H1 (cell line): ENCODE data around the gene CUBN. TPM values are rescaled to one million over a fixed set of nuclear protein-coding genes. Genes with fewer than 3 reads are reported as not detected.

Experiments used
- CTCF ChIA-PET: fragments of 300-600 bp; sonication (Branson Sonifier 250); formaldehyde crosslinking; loops from one replicate; lab custom pipeline; 2021; ENCODE audit not compliant: partially characterized antibody; lab: Charles Lee
- POLR2A ChIA-PET: fragments of 300-600 bp; sonication (Branson Sonifier 250); formaldehyde crosslinking; loops from one replicate; lab custom pipeline; 2021; ENCODE audit warnings: inconsistent platforms; ENCODE audit not compliant: partially characterized antibody; lab: Charles Lee
- DNase-seq, 2 experiments: peaks; one replicate each; pipeline versions ENCODE4 v3.0.0 to v3.0.0-alpha.2; 2010 to 2022; ENCODE audit warnings: low spot score in 2 of 2, low read depth in 1 of 2, mixed read lengths in 1 of 2
- FAIRE-seq: peaks from 2 replicates; lab custom pipeline; 2011; peaks lifted over from hg19 to GRCh38; lab: Jason Lieb, UNC
- H2AFZ ChIP-seq: 2 replicates; pipeline ENCODE4 v1.8.1; 2012; ENCODE audit warnings: low read length, inconsistent platforms
- H2AK5ac ChIP-seq: 2 replicates; pipeline ENCODE4 v1.6.1; 2013; ENCODE audit warnings: low read depth, low read length
- H2BK120ac ChIP-seq: replicated peaks from 2 replicates; pipeline ENCODE3; 2013; ENCODE audit warnings: low read depth, low read length, inconsistent platforms
- H2BK12ac ChIP-seq: 2 replicates; pipeline ENCODE4 v1.6.1; 2013; ENCODE audit warnings: low read depth, low read length
- H2BK15ac ChIP-seq: 2 replicates; pipeline ENCODE4 v1.6.1; 2013; ENCODE audit warnings: low read length
- H2BK20ac ChIP-seq: 2 replicates; pipeline ENCODE4 v1.6.1; 2013; ENCODE audit warnings: low read length
- H2BK5ac ChIP-seq: 2 replicates; pipeline ENCODE4 v1.6.1; 2013; ENCODE audit warnings: low read depth, low read length
- H3K14ac ChIP-seq: 2 replicates; pipeline ENCODE4 v1.6.1; 2013; ENCODE audit warnings: inconsistent platforms; ENCODE audit not compliant: insufficient read length
- H3K18ac ChIP-seq: 2 replicates; pipeline ENCODE4 v1.6.1; 2013; ENCODE audit warnings: low read length; ENCODE audit errors: extremely low read depth
- H3K23ac ChIP-seq: 2 replicates; pipeline ENCODE4 v1.6.1; 2013; ENCODE audit warnings: inconsistent platforms; ENCODE audit not compliant: insufficient read length
- H3K23me2 ChIP-seq: 2 replicates; pipeline ENCODE4 v1.6.1; 2013; ENCODE audit warnings: low read depth, low read length
- H3K27ac ChIP-seq: 2 replicates; pipeline ENCODE4 v1.6.1; 2011; ENCODE audit warnings: low read depth, low read length, inconsistent platforms
- H3K27me3 ChIP-seq, 4 experiments: replicated peaks in 1 of 4; 1 replicate in 1 of 4; 2 replicates in 3 of 4; pipeline versions ENCODE4 v1.6.1 to v1.8.1; 2011 to 2013; ENCODE audit warnings: low read length in 3 of 4, mild to moderate bottlenecking in 3 of 4, inconsistent platforms in 2 of 4, mixed read lengths in 2 of 4, moderate library complexity in 1 of 4; ENCODE audit not compliant: control insufficient read depth in 3 of 4, insufficient read depth in 3 of 4; ENCODE audit errors: extremely low read depth in 1 of 4
- H3K36me3 ChIP-seq, 4 experiments: 2 replicates each; pipeline versions ENCODE4 v1.6.1 to v1.8.1; 2011 to 2013; ENCODE audit warnings: mild to moderate bottlenecking in 4 of 4, low read length in 3 of 4, moderate library complexity in 2 of 4, control low read depth in 1 of 4, inconsistent platforms in 1 of 4; ENCODE audit not compliant: insufficient read depth in 4 of 4, control insufficient read depth in 2 of 4
- H3K4ac ChIP-seq: replicated peaks from 2 replicates; pipeline ENCODE3; 2013; ENCODE audit warnings: low read length, low read depth, mixed read lengths, inconsistent platforms; ENCODE audit not compliant: insufficient read length
- H3K4me1 ChIP-seq, 4 experiments: replicated peaks in 1 of 4; 1 replicate in 1 of 4; 2 replicates in 3 of 4; pipeline versions ENCODE4 v1.6.1 to v1.8.1; 2011 to 2013; ENCODE audit warnings: low read length in 3 of 4, inconsistent platforms in 2 of 4, mixed read lengths in 1 of 4; ENCODE audit not compliant: insufficient read depth in 4 of 4, control insufficient read depth in 3 of 4
- H3K4me2 ChIP-seq, 2 experiments: 2 replicates each; pipeline versions ENCODE4 v1.6.1 to v1.8.1; 2011 to 2013; ENCODE audit warnings: low read depth in 2 of 2, low read length in 2 of 2, control low read depth in 1 of 2, inconsistent platforms in 1 of 2, mild to moderate bottlenecking in 1 of 2; ENCODE audit not compliant: insufficient read depth in 1 of 2
- H3K4me3 ChIP-seq, 4 experiments: fragments of 200-600, 300-600 bp in 1 of 4; sonication (generic), shearing (Covaris generic), sonication (Bioruptor Twin) in 1 of 4; 2 replicates each; pipeline versions ENCODE4 v1.5.1 to v1.8.1; 2011 to 2016; ENCODE audit warnings: low read length in 4 of 4, low read depth in 3 of 4, control low read depth in 2 of 4, inconsistent platforms in 2 of 4, mild to moderate bottlenecking in 2 of 4, mixed read lengths in 1 of 4, moderate library complexity in 1 of 4; ENCODE audit not compliant: insufficient read depth in 2 of 4; ENCODE audit errors: extremely low read depth in 1 of 4
- H3K56ac ChIP-seq: replicated peaks from 2 replicates; pipeline ENCODE3; 2013; ENCODE audit warnings: low read depth, mild to moderate bottlenecking, mixed read lengths, low read length, inconsistent platforms; ENCODE audit not compliant: insufficient read length
- H3K79me1 ChIP-seq: 2 replicates; pipeline ENCODE4 v1.6.1; 2013; ENCODE audit warnings: low read depth, low read length, control low read depth
- H3K79me2 ChIP-seq, 2 experiments: 2 replicates each; pipeline versions ENCODE4 v1.6.1 to v1.8.1; 2012 to 2013; ENCODE audit warnings: low read length in 2 of 2, mild to moderate bottlenecking in 2 of 2, inconsistent platforms in 1 of 2; ENCODE audit not compliant: insufficient read depth in 2 of 2, control insufficient read depth in 1 of 2
- H3K9ac ChIP-seq, 4 experiments: replicated peaks in 1 of 4; 1 replicate in 1 of 4; 2 replicates in 3 of 4; pipeline versions ENCODE4 v1.6.1 to v1.8.1; 2011 to 2013; ENCODE audit warnings: low read depth in 3 of 4, low read length in 3 of 4, control low read depth in 2 of 4, mild to moderate bottlenecking in 2 of 4, moderate library complexity in 2 of 4, inconsistent platforms in 1 of 4; ENCODE audit errors: extremely low read depth in 1 of 4
- H3K9me3 ChIP-seq, 2 experiments: 2 replicates each; pipeline versions ENCODE4 v1.6.1 to v1.8.1; 2012 to 2013; ENCODE audit warnings: mild to moderate bottlenecking in 2 of 2, moderate library complexity in 2 of 2, control low read depth in 1 of 2, inconsistent platforms in 1 of 2, low read depth in 1 of 2, low read length in 1 of 2, mixed read lengths in 1 of 2; ENCODE audit not compliant: insufficient read depth in 2 of 2
- H4K20me1 ChIP-seq, 2 experiments: replicated peaks in 1 of 2; 2 replicates each; pipeline versions ENCODE3 to v1.8.1; 2011 to 2013; ENCODE audit warnings: inconsistent platforms in 2 of 2, low read length in 2 of 2, mild to moderate bottlenecking in 1 of 2; ENCODE audit not compliant: insufficient read depth in 2 of 2, control insufficient read depth in 1 of 2
- H4K5ac ChIP-seq: 2 replicates; pipeline ENCODE4 v1.6.1; 2013; ENCODE audit warnings: low read length, low read depth, mixed read lengths, inconsistent platforms; ENCODE audit not compliant: insufficient read length
- H4K8ac ChIP-seq: 2 replicates; pipeline ENCODE4 v1.8.0; 2013; ENCODE audit warnings: mild to moderate bottlenecking, moderate library complexity, low read length, inconsistent platforms; ENCODE audit not compliant: insufficient read depth; ENCODE audit errors: extremely low read depth
- H4K91ac ChIP-seq: replicated peaks from 2 replicates; pipeline ENCODE3; 2013; ENCODE audit warnings: low read length, mixed read lengths, inconsistent platforms; ENCODE audit not compliant: insufficient read length
- BRCA1 ChIP-seq: IDR thresholded peaks from 2 replicates; pipeline ENCODE4 v1.6.1; 2012; ENCODE audit warnings: low read depth, low read length, improper control_type of control experiment
- EZH2 ChIP-seq: fragments of 200-600 bp; sonication (generic); IDR thresholded peaks from 2 replicates; pipeline ENCODE4 v1.7.1; 2012; ENCODE audit warnings: low read depth, mild to moderate bottlenecking, moderate library complexity, low read length, inconsistent platforms; ENCODE audit not compliant: severe bottlenecking
- RNF2 ChIP-seq: fragments of 200-900, 300-1000 bp; sonication (generic); IDR thresholded peaks from 2 replicates; pipeline ENCODE4 v1.7.1; 2016; ENCODE audit warnings: borderline replicate concordance, low read depth, mild to moderate bottlenecking, antibody characterized with exemption, low read length; ENCODE audit not compliant: poor library complexity, severe bottlenecking; ENCODE audit errors: missing control alignments
- RXRA ChIP-seq: IDR thresholded peaks from 2 replicates; pipeline ENCODE4 v1.6.1; 2011; ENCODE audit warnings: low read depth, mild to moderate bottlenecking, low read length, moderate library complexity; ENCODE audit not compliant: insufficient read depth
- TCF12 ChIP-seq: IDR thresholded peaks from 2 replicates; pipeline ENCODE4 v1.6.1; 2011; ENCODE audit warnings: low read depth, mild to moderate bottlenecking, low read length
- WGBS, 2 experiments: shearing (Covaris generic) in 1 of 2; methylation state at CpG; one replicate each; pipeline versions ENCODE4 v1.1.6 to v1.1.7; 2013 to 2015; ENCODE audit warnings: low lambda C conversion rate in 2 of 2, mixed read lengths in 2 of 2, inconsistent platforms in 1 of 2, low coverage in 1 of 2, missing lambda C conversion rate in 1 of 2; ENCODE audit not compliant: insufficient replicate concordance in 2 of 2, insufficient coverage in 1 of 2, insufficient read length in 1 of 2; ENCODE audit errors: extremely low coverage in 1 of 2, missing lambda C conversion rate in 1 of 2; 5-methylcytosine and 5-hydroxymethylcytosine counted together
- polyA plus RNA-seq, 7 experiments: library from polyadenylated mRNA; depleted of rRNA in 3 of 7; stranded (reverse) in 5 of 7; unstranded in 2 of 7; fragments of >200 nt in 5 of 7; fragments of 200-250 nt in 2 of 7; gene quantifications; 1 replicate in 5 of 7; 2 replicates in 1 of 7; 4 replicates in 1 of 7; pipeline versions ENCODE4 v1.2.1 to v1.2.3, GENCODE V29; 2011 to 2013; ENCODE audit warnings: missing spikeins in 2 of 7, mixed read lengths in 2 of 7
- total RNA-seq: library from RNA; stranded (reverse); fragmentation: NEBNext Ultra II Directional; extraction: Animal tissue kit (Norgen Biotek cat#: 25700); gene quantifications from 2 replicates; pipeline ENCODE4 v1.2.1, GENCODE V29; 2021

The CUBN gene
- total and polyA plus RNA-seq, 2 of the 8 experiments (the other 6 are each of a cell fraction or from before 2014, with no cell fraction given), result 0.04 to 0.08 TPM

DNA sequence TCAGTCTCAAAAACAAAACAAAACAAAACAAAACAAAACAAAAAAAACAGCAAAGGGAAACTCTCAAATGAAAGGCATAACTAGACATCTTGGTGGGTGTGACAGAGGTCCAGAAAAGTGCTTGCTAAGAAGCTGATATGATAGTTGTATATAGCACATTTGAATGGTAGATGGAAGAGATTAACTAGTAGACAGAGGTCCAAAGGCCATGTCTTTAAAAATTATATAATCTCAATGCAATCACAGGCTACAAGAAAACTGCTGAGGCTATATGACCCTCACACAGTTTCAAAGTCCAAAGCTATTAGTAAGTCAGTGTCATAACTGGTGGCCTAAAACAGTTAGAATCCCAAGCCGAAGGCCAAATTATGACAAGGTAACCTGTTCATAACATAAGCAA, 15.6 kb upstream of the CUBN start:
- Histone ChIP-seq H3K27ac (no peak overlapping the region), H3K4me2 (no peak overlapping the region), H4K5ac (no peak overlapping the region), H4K20me1 (no peaks in the 10 kb centered on the region), H3K18ac (no peak overlapping the region), H2BK5ac (no peak overlapping the region), H3K27me3 (no peaks in the 10 kb centered on the region), H3K79me1 (no peaks in the 10 kb centered on the region), H3K23ac (no peak overlapping the region), H3K36me3 (peaks cover 0 to 3% (median 0%) of the 10 kb centered on the region in 4 experiments; a peak in 1 of 8 replicates), H2BK20ac (no peak overlapping the region), H3K4me1 (0 out of 7 replicates have a peak, but pooled peaks cover 0 to 2% (median 0%) of the 10 kb centered on the region in 4 experiments), H3K79me2 (no peaks in the 10 kb centered on the region), H3K14ac (no peak overlapping the region), H3K4me3 (no peak overlapping the region), H3K23me2 (no peaks in the 10 kb centered on the region), H3K56ac (no peak overlapping the region), H3K4ac (no peak overlapping the region), H3K9ac (no peak overlapping the region), H4K91ac (no peak overlapping the region), H3K9me3 (no peaks in the 10 kb centered on the region), H2BK120ac (no peak overlapping the region), H4K8ac (no peak overlapping the region), H2BK12ac (no peak overlapping the region), H2BK15ac (no peak overlapping the region), H2AFZ (no peak overlapping the region), H2AK5ac (no peak overlapping the region)
- CTCF ChIA-PET, result interaction anchor here (0.6 to 1.0 kb wide), 3 partner anchors 67 to 85 kb away, joined by 3 to 4 read pairs (median 3); no protein-coding TSS in a partner anchor
- WGBS, 2 experiments, result 94% methylated on average over 1 of the region's 1 CpG; no CpG with 5 or more reads in 1 of the 2 experiments
- TF ChIP-seq RNF2 (no peak), EZH2 (no peak), RXRA (no peak), TCF12 (no peak), BRCA1 (no peak)
- DNase-seq (no peak), FAIRE-seq (no peak)
- POLR2A ChIA-PET, result interaction anchor here (1.7 kb wide), 1 partner anchor 10 kb away, joined by 7 read pairs; no protein-coding TSS in a partner anchor
